GM18868 (cell line): Measurements from ENCODE around the gene USP34.
A peak's percentile ranks its signal among the peaks of the same experiment; 100 is the strongest.
"Not testable (repeated sequence)": the region's sequence is repeated elsewhere in the genome, so short reads cannot be mapped to it uniquely, and the experiment has no call there.

Experiments
- ATAC-seq: cut with Tn5 transposase; IDR thresholded peaks from one replicate; pipeline ENCODE4 v1.9.1; 2021; ENCODE audit warnings: mild to moderate bottlenecking, moderate library complexity; ENCODE audit not compliant: unreplicated experiment

USP34 gene

GRCh38 chr2:61196671-61197070 is 274.2 kb downstream of the USP34 start:
- no peak for ATAC-seq

- not testable (repeated sequence) for ATAC-seq
Observed at GRCh38 chr2:61194646-61195045, 276.2 kb downstream of the USP34 start.

- ATAC-seq: no peak
Observed at GRCh38 chr2:61193670-61194561, 277.0 kb downstream of the USP34 start.

GRCh38 chr2:61187085-61187484 is 283.8 kb downstream of the USP34 start:
- no peak for ATAC-seq

GRCh38 chr2:61185231-61185728 is 285.6 kb downstream of the USP34 start:
- ATAC-seq: no peak

- no peak for ATAC-seq
Observed at GRCh38 chr2:61184263-61184662, 286.6 kb downstream of the USP34 start.

GRCh38 chr2:61183795-61184194 is 287.1 kb downstream of the USP34 start:
- ATAC-seq: no peak

- no peak for ATAC-seq
Observed at GRCh38 chr2:61182059-61182383, 288.9 kb downstream of the USP34 start.

GRCh38 chr2:61181382-61182058 is 289.4 kb downstream of the USP34 start:
- no peak for ATAC-seq

GRCh38 chr2:61180686-61181085 is 290.2 kb downstream of the USP34 start:
- ATAC-seq: no peak

- ATAC-seq: no peak
Observed at GRCh38 chr2:61179701-61180639, 290.9 kb downstream of the USP34 start.

- no peak for ATAC-seq
Observed at GRCh38 chr2:61178603-61179545, 292.0 kb downstream of the USP34 start.

GRCh38 chr2:61177727-61178549 is 292.9 kb downstream of the USP34 start:
- peak; percentile 21 for ATAC-seq

GRCh38 chr2:61176755-61177726 is 293.8 kb downstream of the USP34 start:
- ATAC-seq: peak; percentile 85

- ATAC-seq: no peak
Observed at GRCh38 chr2:61175036-61175435, 295.9 kb downstream of the USP34 start.

GRCh38 chr2:61173116-61173515 is 297.8 kb downstream of the USP34 start:
- no peak for ATAC-seq

GRCh38 chr2:61172671-61173070 is 298.2 kb downstream of the USP34 start:
- ATAC-seq: no peak

- ATAC-seq: no peak
Observed at GRCh38 chr2:61167579-61167978, 303.3 kb downstream of the USP34 start.
